Fibroblast of lung (primary cell): ENCODE measurements around the gene ZMYM1.

Experiments used
- CTCF ChIP-seq, 2 donors: IDR thresholded peaks in 1 of 2; conservative IDR thresholded peaks in 1 of 2; 1 replicate in 1 of 2; 2 replicates in 1 of 2; pipeline ENCODE4 v1.5.1; 2011 to 2012; ENCODE audit warnings: low read length in 2 of 2, control low read depth in 1 of 2, inconsistent platforms in 1 of 2, low read depth in 1 of 2, mild to moderate bottlenecking in 1 of 2
- EZH2 ChIP-seq: IDR thresholded peaks from 2 replicates; pipeline ENCODE4 v1.5.1; 2012; ENCODE audit warnings: low read length, control low read depth, mild to moderate bottlenecking; ENCODE audit errors: missing control alignments

- TF ChIP-seq CTCF (conservative IDR thresholded peaks at IDR 0.05 in 1 of 2, IDR thresholded peaks at IDR 0.05 in 1 of 2; ENCODE audit: low read depth in 1 of 2, low read length in 2 of 2) (no peak), EZH2 (no peak)
These were observed 36.5 kb downstream of the ZMYM1 start for GRCh38 chr1:35115459-35116383.
